CD14-positive monocyte (primary cell): ENCODE measurements around the gene NQO2. TPM values are rescaled to one million over a fixed set of nuclear protein-coding genes. Genes with fewer than 3 reads are reported as not detected.
A peak's percentile ranks its signal among the peaks of the same experiment; 100 is the strongest.
"Not testable (repeated sequence)": the region's sequence is repeated elsewhere in the genome, so short reads cannot be mapped to it uniquely, and the experiment has no call there.

ENCODE experiments used
- DNase-seq, 3 donors: peaks; one replicate each; pipeline ENCODE4 v3.0.0-alpha.2; 2011 to 2022
- H2AFZ ChIP-seq: 2 replicates; pipeline ENCODE4 v1.6.0; 2012; ENCODE audit warnings: mild to moderate bottlenecking, low read depth, low read length, inconsistent platforms; ENCODE audit not compliant: insufficient read depth, poor library complexity, severe bottlenecking
- H3K27ac ChIP-seq, 2 donors: 1 replicate in 1 of 2; 2 replicates in 1 of 2; pipeline ENCODE4 v1.5.1; 2012 to 2013; ENCODE audit warnings: low read length in 2 of 2, control low read depth in 1 of 2, inconsistent platforms in 1 of 2, low read depth in 1 of 2, mild to moderate bottlenecking in 1 of 2
- H3K27me3 ChIP-seq, 2 donors: one replicate each; pipeline versions ENCODE4 v1.6.0 to v1.6.1; 2011 to 2013; ENCODE audit warnings: low read length in 2 of 2; ENCODE audit not compliant: control insufficient read depth in 2 of 2, insufficient read depth in 2 of 2
- H3K36me3 ChIP-seq, 2 donors: replicated peaks in 1 of 2; 1 replicate in 1 of 2; 2 replicates in 1 of 2; pipeline versions ENCODE4 v1.5.1 to v1.6.1; 2012 to 2013; ENCODE audit warnings: low read length in 2 of 2, control low read depth in 1 of 2, inconsistent platforms in 1 of 2, mild to moderate bottlenecking in 1 of 2; ENCODE audit not compliant: insufficient read depth in 2 of 2, control insufficient read depth in 1 of 2
- H3K4me1 ChIP-seq, 2 donors: 1 replicate in 1 of 2; 2 replicates in 1 of 2; pipeline versions ENCODE4 v1.5.1 to v1.6.1; 2012 to 2013; ENCODE audit warnings: low read length in 2 of 2, control low read depth in 1 of 2, inconsistent platforms in 1 of 2, mild to moderate bottlenecking in 1 of 2, moderate library complexity in 1 of 2; ENCODE audit not compliant: insufficient read depth in 2 of 2, control insufficient read depth in 1 of 2
- H3K4me2 ChIP-seq: replicated peaks from 2 replicates; pipeline ENCODE3; 2012; ENCODE audit warnings: low read length, moderate library complexity, mild to moderate bottlenecking; ENCODE audit not compliant: poor library complexity, severe bottlenecking; ENCODE audit errors: extremely low read depth
- H3K4me3 ChIP-seq, 3 experiments: fragments of 200-600 bp in 1 of 3; sonication (generic) in 1 of 3; replicated peaks in 1 of 3; 1 replicate in 2 of 3; 2 replicates in 1 of 3; pipeline ENCODE4 v1.5.1; 2011 to 2013; ENCODE audit warnings: low read length in 3 of 3, mild to moderate bottlenecking in 3 of 3, control low read depth in 2 of 3, low read depth in 2 of 3, inconsistent platforms in 1 of 3, moderate library complexity in 1 of 3
- H3K79me2 ChIP-seq: 2 replicates; pipeline ENCODE4 v1.6.0; 2012; ENCODE audit warnings: mild to moderate bottlenecking, control low read depth, inconsistent platforms, low read length, moderate library complexity; ENCODE audit not compliant: insufficient read depth
- H3K9ac ChIP-seq: 2 replicates; pipeline ENCODE4 v1.6.0; 2017; ENCODE audit warnings: low read length, mild to moderate bottlenecking; ENCODE audit not compliant: insufficient read depth, poor library complexity, severe bottlenecking
- H3K9me3 ChIP-seq, 2 donors: replicated peaks in 1 of 2; 1 replicate in 1 of 2; 2 replicates in 1 of 2; pipeline versions ENCODE4 v1.5.1 to v1.6.1; 2012 to 2013; ENCODE audit warnings: low read length in 2 of 2, control low read depth in 1 of 2; ENCODE audit not compliant: control insufficient read depth in 1 of 2, insufficient read depth in 1 of 2
- H4K20me1 ChIP-seq: 2 replicates; pipeline ENCODE4 v1.6.0; 2012; ENCODE audit warnings: mild to moderate bottlenecking, low read length, control low read depth, moderate library complexity; ENCODE audit not compliant: insufficient read depth
- H3K27ac Mint-ChIP-seq, 7 donors: one replicate each; pipeline ENCODE4 v1.8.0; 2020; ENCODE audit warnings: mild to moderate bottlenecking in 7 of 7, mixed read lengths in 7 of 7, moderate library complexity in 6 of 7, inconsistent platforms in 2 of 7
- H3K27me3 Mint-ChIP-seq, 3 donors: one replicate each; pipeline ENCODE4 v1.8.0; 2021 to 2022; ENCODE audit warnings: low read depth in 3 of 3, mild to moderate bottlenecking in 3 of 3, mixed read lengths in 3 of 3, moderate library complexity in 3 of 3, inconsistent platforms in 1 of 3
- H3K36me3 Mint-ChIP-seq, 2 donors: one replicate each; pipeline ENCODE4 v1.8.0; 2020; ENCODE audit warnings: mixed read lengths in 2 of 2, inconsistent platforms in 1 of 2, mild to moderate bottlenecking in 1 of 2
- H3K4me1 Mint-ChIP-seq: one replicate; pipeline ENCODE4 v1.8.0; 2020; ENCODE audit warnings: mild to moderate bottlenecking, mixed read lengths
- H3K4me3 Mint-ChIP-seq, 2 donors: one replicate each; pipeline ENCODE4 v1.8.0; 2020; ENCODE audit warnings: mild to moderate bottlenecking in 2 of 2, mixed read lengths in 2 of 2, moderate library complexity in 1 of 2
- H3K9me3 Mint-ChIP-seq, 7 donors: one replicate each; pipeline ENCODE4 v1.8.0; 2020 to 2022; ENCODE audit warnings: mixed read lengths in 7 of 7, mild to moderate bottlenecking in 6 of 7, moderate library complexity in 6 of 7, inconsistent platforms in 2 of 7
- CTCF ChIP-seq: fragments of 200-600 bp; IDR thresholded peaks from one replicate; pipeline ENCODE4 v1.8.0; 2022; ENCODE audit warnings: antibody characterized with exemption, mild to moderate bottlenecking
- WGBS: methylation state at CpG from one replicate; pipeline ENCODE4 v1.1.5; 2013; ENCODE audit warnings: missing lambda C conversion rate; ENCODE audit not compliant: insufficient coverage; 5-methylcytosine and 5-hydroxymethylcytosine counted together
- intact Hi-C, 2 donors: fragments of 100-400 bp; cut with micrococcal nuclease; formaldehyde crosslinking; loops; one replicate each; pipeline versions ENCODE4 v1.15.0 to v1.15.1; 2023
- polyA plus RNA-seq, 3 donors: library from polyadenylated mRNA; depleted of rRNA in 1 of 3; unstranded in 2 of 3; stranded (reverse) in 1 of 3; fragments of 300-500 nt in 2 of 3; fragments of >200 nt in 1 of 3; fragmentation: Illumina TruSeq in 2 of 3; gene quantifications; 1 replicate in 2 of 3; 2 replicates in 1 of 3; pipeline ENCODE4 v1.2.3, GENCODE V29; 2012 to 2021

NQO2 gene
- polyA plus RNA-seq, 3 donors, result 30.0 to 281 (median 146) TPM

GRCh38 chr6:3058957-3059356 is 59.3 kb downstream of the NQO2 start:
- H3K79me2 ChIP-seq, result no peaks in the 10 kb centered on the region

GRCh38 chr6:3060092-3060491 is 60.4 kb downstream of the NQO2 start:
- not testable (repeated sequence) for DNase-seq, H3K36me3 ChIP-seq, H3K27me3 Mint-ChIP-seq, H3K27ac Mint-ChIP-seq, H3K79me2 ChIP-seq, H3K4me3 Mint-ChIP-seq, H3K4me3 ChIP-seq, H3K9ac ChIP-seq, H3K27me3 ChIP-seq, H3K27ac ChIP-seq, H3K4me2 ChIP-seq, H3K9me3 Mint-ChIP-seq, H2AFZ ChIP-seq, H3K9me3 ChIP-seq, H4K20me1 ChIP-seq, H3K36me3 Mint-ChIP-seq
- WGBS, result no CpG with 5 or more reads among the region's 11 CpGs
- H3K4me1 Mint-ChIP-seq, result peaks cover 22% of the 10 kb centered on the region
- intact Hi-C loops, result loop anchor here in 1 of 2 donors (5.0 kb wide), 1 partner anchor 218 kb away; the partner anchor contains the start of gene SERPINB1
- H3K4me1 ChIP-seq, result peaks cover 22 to 27% of the 10 kb centered on the region in 2 donors

More at GRCh38 chr6:3058957-3059356, 59.3 kb downstream of the NQO2 start:
- no peak overlapping the region for H3K4me3 ChIP-seq
- Mint-ChIP-seq H3K27ac (peak overlapping the region in 1 of 7 donors; percentile 42), H3K4me3 (no peak overlapping the region), H3K4me1 (peaks cover 20% of the 10 kb centered on the region), H3K9me3 (no peaks in the 10 kb centered on the region), H3K36me3 (no peaks in the 10 kb centered on the region), H3K27me3 (peaks cover 1 to 2% (median 2%) of the 10 kb centered on the region in 3 donors)
- no peaks in the 10 kb centered on the region for H3K9me3 ChIP-seq
- H2AFZ ChIP-seq, result peak overlapping the region; percentile 13
- TF ChIP-seq CTCF, result no peak
- no peak overlapping the region for H3K27ac ChIP-seq
- H3K36me3 ChIP-seq, result no peaks in the 10 kb centered on the region
- no peak overlapping the region for H3K9ac ChIP-seq
- no peak overlapping the region for H3K4me2 ChIP-seq
- intact Hi-C loops, result loop anchor here in 1 of 2 donors (10.0 kb wide), 2 partner anchors 214 to 294 kb away; partner anchors contain the start of genes SERPINB1 and WRNIP1
- no peaks in the 10 kb centered on the region for H4K20me1 ChIP-seq
- H3K4me1 ChIP-seq, result peaks cover 19 to 23% of the 10 kb centered on the region in 2 donors
- no peaks in the 10 kb centered on the region for H3K27me3 ChIP-seq
- DNase-seq, result no peak
- WGBS, result no CpG with 5 or more reads among the region's 2 CpGs
